H1 (cell line): Measurements from ENCODE around the gene LAMC3. TPM values are rescaled to one million over a fixed set of nuclear protein-coding genes. Genes with fewer than 3 reads are reported as not detected.

Source experiments
- CTCF ChIA-PET: fragments of 300-600 bp; sonication (Branson Sonifier 250); formaldehyde crosslinking; loops from one replicate; lab custom pipeline; 2021; ENCODE audit not compliant: partially characterized antibody; lab: Charles Lee
- POLR2A ChIA-PET: fragments of 300-600 bp; sonication (Branson Sonifier 250); formaldehyde crosslinking; loops from one replicate; lab custom pipeline; 2021; ENCODE audit warnings: inconsistent platforms; ENCODE audit not compliant: partially characterized antibody; lab: Charles Lee
- DNase-seq, 2 experiments: peaks; one replicate each; pipeline versions ENCODE4 v3.0.0 to v3.0.0-alpha.2; 2010 to 2022; ENCODE audit warnings: low spot score in 2 of 2, low read depth in 1 of 2, mixed read lengths in 1 of 2
- FAIRE-seq: peaks from 2 replicates; lab custom pipeline; 2011; peaks lifted over from hg19 to GRCh38; lab: Jason Lieb, UNC
- H2AFZ ChIP-seq: 2 replicates; pipeline ENCODE4 v1.8.1; 2012; ENCODE audit warnings: low read length, inconsistent platforms
- H2AK5ac ChIP-seq: 2 replicates; pipeline ENCODE4 v1.6.1; 2013; ENCODE audit warnings: low read depth, low read length
- H2BK120ac ChIP-seq: replicated peaks from 2 replicates; pipeline ENCODE3; 2013; ENCODE audit warnings: low read depth, low read length, inconsistent platforms
- H2BK12ac ChIP-seq: 2 replicates; pipeline ENCODE4 v1.6.1; 2013; ENCODE audit warnings: low read depth, low read length
- H2BK15ac ChIP-seq: 2 replicates; pipeline ENCODE4 v1.6.1; 2013; ENCODE audit warnings: low read length
- H2BK20ac ChIP-seq: 2 replicates; pipeline ENCODE4 v1.6.1; 2013; ENCODE audit warnings: low read length
- H2BK5ac ChIP-seq: 2 replicates; pipeline ENCODE4 v1.6.1; 2013; ENCODE audit warnings: low read depth, low read length
- H3K14ac ChIP-seq: 2 replicates; pipeline ENCODE4 v1.6.1; 2013; ENCODE audit warnings: inconsistent platforms; ENCODE audit not compliant: insufficient read length
- H3K18ac ChIP-seq: 2 replicates; pipeline ENCODE4 v1.6.1; 2013; ENCODE audit warnings: low read length; ENCODE audit errors: extremely low read depth
- H3K23ac ChIP-seq: 2 replicates; pipeline ENCODE4 v1.6.1; 2013; ENCODE audit warnings: inconsistent platforms; ENCODE audit not compliant: insufficient read length
- H3K23me2 ChIP-seq: 2 replicates; pipeline ENCODE4 v1.6.1; 2013; ENCODE audit warnings: low read depth, low read length
- H3K27ac ChIP-seq: 2 replicates; pipeline ENCODE4 v1.6.1; 2011; ENCODE audit warnings: low read depth, low read length, inconsistent platforms
- H3K27me3 ChIP-seq, 4 experiments: replicated peaks in 1 of 4; 1 replicate in 1 of 4; 2 replicates in 3 of 4; pipeline versions ENCODE4 v1.6.1 to v1.8.1; 2011 to 2013; ENCODE audit warnings: low read length in 3 of 4, mild to moderate bottlenecking in 3 of 4, inconsistent platforms in 2 of 4, mixed read lengths in 2 of 4, moderate library complexity in 1 of 4; ENCODE audit not compliant: control insufficient read depth in 3 of 4, insufficient read depth in 3 of 4; ENCODE audit errors: extremely low read depth in 1 of 4
- H3K36me3 ChIP-seq, 4 experiments: 2 replicates each; pipeline versions ENCODE4 v1.6.1 to v1.8.1; 2011 to 2013; ENCODE audit warnings: mild to moderate bottlenecking in 4 of 4, low read length in 3 of 4, moderate library complexity in 2 of 4, control low read depth in 1 of 4, inconsistent platforms in 1 of 4; ENCODE audit not compliant: insufficient read depth in 4 of 4, control insufficient read depth in 2 of 4
- H3K4ac ChIP-seq: replicated peaks from 2 replicates; pipeline ENCODE3; 2013; ENCODE audit warnings: low read length, low read depth, mixed read lengths, inconsistent platforms; ENCODE audit not compliant: insufficient read length
- H3K4me1 ChIP-seq, 4 experiments: replicated peaks in 1 of 4; 1 replicate in 1 of 4; 2 replicates in 3 of 4; pipeline versions ENCODE4 v1.6.1 to v1.8.1; 2011 to 2013; ENCODE audit warnings: low read length in 3 of 4, inconsistent platforms in 2 of 4, mixed read lengths in 1 of 4; ENCODE audit not compliant: insufficient read depth in 4 of 4, control insufficient read depth in 3 of 4
- H3K4me2 ChIP-seq, 2 experiments: 2 replicates each; pipeline versions ENCODE4 v1.6.1 to v1.8.1; 2011 to 2013; ENCODE audit warnings: low read depth in 2 of 2, low read length in 2 of 2, control low read depth in 1 of 2, inconsistent platforms in 1 of 2, mild to moderate bottlenecking in 1 of 2; ENCODE audit not compliant: insufficient read depth in 1 of 2
- H3K4me3 ChIP-seq, 4 experiments: fragments of 200-600, 300-600 bp in 1 of 4; sonication (generic), shearing (Covaris generic), sonication (Bioruptor Twin) in 1 of 4; 2 replicates each; pipeline versions ENCODE4 v1.5.1 to v1.8.1; 2011 to 2016; ENCODE audit warnings: low read length in 4 of 4, low read depth in 3 of 4, control low read depth in 2 of 4, inconsistent platforms in 2 of 4, mild to moderate bottlenecking in 2 of 4, mixed read lengths in 1 of 4, moderate library complexity in 1 of 4; ENCODE audit not compliant: insufficient read depth in 2 of 4; ENCODE audit errors: extremely low read depth in 1 of 4
- H3K56ac ChIP-seq: replicated peaks from 2 replicates; pipeline ENCODE3; 2013; ENCODE audit warnings: low read depth, mild to moderate bottlenecking, mixed read lengths, low read length, inconsistent platforms; ENCODE audit not compliant: insufficient read length
- H3K79me1 ChIP-seq: 2 replicates; pipeline ENCODE4 v1.6.1; 2013; ENCODE audit warnings: low read depth, low read length, control low read depth
- H3K79me2 ChIP-seq, 2 experiments: 2 replicates each; pipeline versions ENCODE4 v1.6.1 to v1.8.1; 2012 to 2013; ENCODE audit warnings: low read length in 2 of 2, mild to moderate bottlenecking in 2 of 2, inconsistent platforms in 1 of 2; ENCODE audit not compliant: insufficient read depth in 2 of 2, control insufficient read depth in 1 of 2
- H3K9ac ChIP-seq, 4 experiments: replicated peaks in 1 of 4; 1 replicate in 1 of 4; 2 replicates in 3 of 4; pipeline versions ENCODE4 v1.6.1 to v1.8.1; 2011 to 2013; ENCODE audit warnings: low read depth in 3 of 4, low read length in 3 of 4, control low read depth in 2 of 4, mild to moderate bottlenecking in 2 of 4, moderate library complexity in 2 of 4, inconsistent platforms in 1 of 4; ENCODE audit errors: extremely low read depth in 1 of 4
- H3K9me3 ChIP-seq, 2 experiments: 2 replicates each; pipeline versions ENCODE4 v1.6.1 to v1.8.1; 2012 to 2013; ENCODE audit warnings: mild to moderate bottlenecking in 2 of 2, moderate library complexity in 2 of 2, control low read depth in 1 of 2, inconsistent platforms in 1 of 2, low read depth in 1 of 2, low read length in 1 of 2, mixed read lengths in 1 of 2; ENCODE audit not compliant: insufficient read depth in 2 of 2
- H4K20me1 ChIP-seq, 2 experiments: replicated peaks in 1 of 2; 2 replicates each; pipeline versions ENCODE3 to v1.8.1; 2011 to 2013; ENCODE audit warnings: inconsistent platforms in 2 of 2, low read length in 2 of 2, mild to moderate bottlenecking in 1 of 2; ENCODE audit not compliant: insufficient read depth in 2 of 2, control insufficient read depth in 1 of 2
- H4K5ac ChIP-seq: 2 replicates; pipeline ENCODE4 v1.6.1; 2013; ENCODE audit warnings: low read length, low read depth, mixed read lengths, inconsistent platforms; ENCODE audit not compliant: insufficient read length
- H4K8ac ChIP-seq: 2 replicates; pipeline ENCODE4 v1.8.0; 2013; ENCODE audit warnings: mild to moderate bottlenecking, moderate library complexity, low read length, inconsistent platforms; ENCODE audit not compliant: insufficient read depth; ENCODE audit errors: extremely low read depth
- H4K91ac ChIP-seq: replicated peaks from 2 replicates; pipeline ENCODE3; 2013; ENCODE audit warnings: low read length, mixed read lengths, inconsistent platforms; ENCODE audit not compliant: insufficient read length
- KDM5A ChIP-seq: fragments of 200-600 bp; IDR thresholded peaks from 2 replicates; pipeline ENCODE4 v1.7.1; 2012; ENCODE audit warnings: mild to moderate bottlenecking, low read length, inconsistent platforms, mixed read lengths
- SAP30 ChIP-seq: fragments of 300-600 bp; sonication (generic); IDR thresholded peaks from 2 replicates; pipeline ENCODE4 v1.7.1; 2012; ENCODE audit warnings: low read length, moderate library complexity, mild to moderate bottlenecking, inconsistent platforms; ENCODE audit not compliant: insufficient read depth, insufficient replicate concordance
- TBP ChIP-seq: IDR thresholded peaks from 2 replicates; pipeline ENCODE4 v1.6.1; 2011; ENCODE audit warnings: low read depth, low read length, improper control_type of control experiment
- WGBS, 2 experiments: shearing (Covaris generic) in 1 of 2; methylation state at CpG; one replicate each; pipeline versions ENCODE4 v1.1.6 to v1.1.7; 2013 to 2015; ENCODE audit warnings: low lambda C conversion rate in 2 of 2, mixed read lengths in 2 of 2, inconsistent platforms in 1 of 2, low coverage in 1 of 2, missing lambda C conversion rate in 1 of 2; ENCODE audit not compliant: insufficient replicate concordance in 2 of 2, insufficient coverage in 1 of 2, insufficient read length in 1 of 2; ENCODE audit errors: extremely low coverage in 1 of 2, missing lambda C conversion rate in 1 of 2; 5-methylcytosine and 5-hydroxymethylcytosine counted together
- polyA plus RNA-seq, 7 experiments: library from polyadenylated mRNA; depleted of rRNA in 3 of 7; stranded (reverse) in 5 of 7; unstranded in 2 of 7; fragments of >200 nt in 5 of 7; fragments of 200-250 nt in 2 of 7; gene quantifications; 1 replicate in 5 of 7; 2 replicates in 1 of 7; 4 replicates in 1 of 7; pipeline versions ENCODE4 v1.2.1 to v1.2.3, GENCODE V29; 2011 to 2013; ENCODE audit warnings: missing spikeins in 2 of 7, mixed read lengths in 2 of 7
- total RNA-seq: library from RNA; stranded (reverse); fragmentation: NEBNext Ultra II Directional; extraction: Animal tissue kit (Norgen Biotek cat#: 25700); gene quantifications from 2 replicates; pipeline ENCODE4 v1.2.1, GENCODE V29; 2021
- TF ChIP-seq, protein P1 (sequence below): IDR thresholded peaks from 2 replicates; pipeline ENCODE4 v1.6.1; 2011; ENCODE audit warnings: low read depth, mild to moderate bottlenecking, low read length; ENCODE audit not compliant: insufficient read depth
- TF ChIP-seq, protein P2 (sequence below): IDR thresholded peaks from 2 replicates; pipeline ENCODE4 v1.6.1; 2012; ENCODE audit warnings: low read length, inconsistent platforms

The LAMC3 gene
- total and polyA plus RNA-seq, 2 of the 8 experiments (the other 6 are each of a cell fraction or from before 2014, with no cell fraction given), result 9.3 to 12.3 TPM

DNA sequence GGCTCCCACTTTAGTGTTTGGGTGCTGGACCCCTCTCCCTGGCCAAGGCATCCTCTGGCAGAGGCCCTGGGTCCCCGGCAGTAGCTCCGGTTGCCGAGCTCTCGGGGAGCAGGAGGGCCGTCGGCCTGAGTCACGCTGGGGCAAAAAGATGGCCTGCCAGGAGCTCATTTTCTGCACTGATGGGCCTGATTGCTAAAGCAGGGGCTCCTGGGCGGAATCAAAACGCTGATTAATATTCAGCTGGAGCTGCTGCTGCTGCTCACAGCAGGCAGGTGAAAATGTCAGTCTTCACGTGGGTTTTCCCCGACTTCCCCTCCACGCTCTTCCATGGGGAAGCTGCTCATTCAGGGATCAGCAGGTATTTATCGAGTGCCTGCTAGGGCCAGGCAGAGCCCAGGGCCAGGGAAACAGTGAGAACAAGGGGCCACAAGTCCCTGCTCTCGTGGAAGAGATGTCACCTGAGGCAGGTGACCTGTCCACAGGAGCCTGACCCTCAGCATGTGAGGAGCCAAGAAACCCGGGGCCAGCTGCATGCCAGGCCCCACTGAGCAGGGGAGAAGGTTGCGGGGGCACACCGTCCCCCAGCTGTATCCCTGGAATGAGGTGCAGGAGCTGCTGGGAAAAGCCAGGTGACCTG, 22.1 kb downstream of the LAMC3 start:
- H4K91ac ChIP-seq, result no peak overlapping the region
- no peaks in the 10 kb centered on the region for H4K20me1 ChIP-seq
- H3K27me3 ChIP-seq, result no peaks in the 10 kb centered on the region
- H2BK120ac ChIP-seq, result no peak overlapping the region
- no peak overlapping the region for H3K4me3 ChIP-seq
- 94% methylated on average over 16 of the region's 17 CpGs; no CpG with 5 or more reads in 1 of the 2 experiments for WGBS, 2 experiments
- FAIRE-seq (no peak), DNase-seq (no peak)
- H2BK15ac ChIP-seq, result no peak overlapping the region
- no peaks in the 10 kb centered on the region for H3K23me2 ChIP-seq
- no peak overlapping the region for H2BK12ac ChIP-seq
- H2AFZ ChIP-seq, result no peak overlapping the region
- no peaks in the 10 kb centered on the region for H3K79me1 ChIP-seq
- H3K4ac ChIP-seq, result no peak overlapping the region
- no peak for TF ChIP-seq TBP
- TF ChIP-seq, protein P1, sequence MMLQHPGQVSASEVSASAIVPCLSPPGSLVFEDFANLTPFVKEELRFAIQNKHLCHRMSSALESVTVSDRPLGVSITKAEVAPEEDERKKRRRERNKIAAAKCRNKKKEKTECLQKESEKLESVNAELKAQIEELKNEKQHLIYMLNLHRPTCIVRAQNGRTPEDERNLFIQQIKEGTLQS, result no peak
- no peak for TF ChIP-seq KDM5A
- no peak for TF ChIP-seq SAP30
- TF ChIP-seq, protein P2, sequence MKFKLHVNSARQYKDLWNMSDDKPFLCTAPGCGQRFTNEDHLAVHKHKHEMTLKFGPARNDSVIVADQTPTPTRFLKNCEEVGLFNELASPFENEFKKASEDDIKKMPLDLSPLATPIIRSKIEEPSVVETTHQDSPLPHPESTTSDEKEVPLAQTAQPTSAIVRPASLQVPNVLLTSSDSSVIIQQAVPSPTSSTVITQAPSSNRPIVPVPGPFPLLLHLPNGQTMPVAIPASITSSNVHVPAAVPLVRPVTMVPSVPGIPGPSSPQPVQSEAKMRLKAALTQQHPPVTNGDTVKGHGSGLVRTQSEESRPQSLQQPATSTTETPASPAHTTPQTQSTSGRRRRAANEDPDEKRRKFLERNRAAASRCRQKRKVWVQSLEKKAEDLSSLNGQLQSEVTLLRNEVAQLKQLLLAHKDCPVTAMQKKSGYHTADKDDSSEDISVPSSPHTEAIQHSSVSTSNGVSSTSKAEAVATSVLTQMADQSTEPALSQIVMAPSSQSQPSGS, result no peak
- H3K4me2 ChIP-seq, result no peak overlapping the region
- POLR2A ChIA-PET, result interaction anchor here (1.1 to 1.5 kb wide), 2 partner anchors 8 to 19 kb away, joined by 3 to 5 read pairs; no protein-coding TSS in a partner anchor
- H2AK5ac ChIP-seq, result no peak overlapping the region
- no peak overlapping the region for H3K56ac ChIP-seq
- H4K8ac ChIP-seq, result no peak overlapping the region
- H3K9ac ChIP-seq, result no peak overlapping the region
- no peak overlapping the region for H2BK20ac ChIP-seq
- no peaks in the 10 kb centered on the region for H3K79me2 ChIP-seq
- H3K4me1 ChIP-seq, result no peaks in the 10 kb centered on the region
- H3K27ac ChIP-seq, result no peak overlapping the region
- H2BK5ac ChIP-seq, result no peak overlapping the region
- H3K18ac ChIP-seq, result no peak overlapping the region
- CTCF ChIA-PET, result interaction anchor here (0.7 to 2.6 kb wide), 14 partner anchors 9 to 98 kb away, joined by 3 to 15 read pairs (median 5); no protein-coding TSS in a partner anchor
- no peak overlapping the region for H3K23ac ChIP-seq
- H3K9me3 ChIP-seq, result no peaks in the 10 kb centered on the region
- H3K14ac ChIP-seq, result no peak overlapping the region
- H4K5ac ChIP-seq, result no peak overlapping the region
- no peaks in the 10 kb centered on the region for H3K36me3 ChIP-seq
